Endothelial cell (in vitro differentiated cells): ENCODE data around the gene VSX1. TPM values are rescaled to one million over a fixed set of nuclear protein-coding genes. Genes with fewer than 3 reads are reported as not detected.

Experiments used
- DNase-seq: peaks from one replicate; pipeline ENCODE4 v3.0.0; 2021; ENCODE audit warnings: low spot score
- H3K27ac Mint-ChIP-seq: one replicate; pipeline ENCODE4 v1.8.0; 2021; ENCODE audit warnings: mixed read lengths, inconsistent platforms; ENCODE audit not compliant: unreplicated experiment
- H3K27me3 Mint-ChIP-seq: one replicate; pipeline ENCODE4 v1.8.0; 2021; ENCODE audit warnings: mild to moderate bottlenecking, moderate library complexity, mixed read lengths, inconsistent platforms; ENCODE audit not compliant: unreplicated experiment
- H3K36me3 Mint-ChIP-seq: one replicate; pipeline ENCODE4 v1.8.0; 2021; ENCODE audit warnings: mild to moderate bottlenecking, low read depth, mixed read lengths, inconsistent platforms; ENCODE audit not compliant: unreplicated experiment
- H3K4me1 Mint-ChIP-seq: one replicate; pipeline ENCODE4 v1.8.0; 2021; ENCODE audit warnings: mild to moderate bottlenecking, mixed read lengths, inconsistent platforms; ENCODE audit not compliant: unreplicated experiment
- H3K4me3 Mint-ChIP-seq: one replicate; pipeline ENCODE4 v1.8.0; 2021; ENCODE audit warnings: mild to moderate bottlenecking, mixed read lengths, inconsistent platforms; ENCODE audit not compliant: unreplicated experiment
- H3K9me3 Mint-ChIP-seq: one replicate; pipeline ENCODE4 v1.8.0; 2021; ENCODE audit warnings: mixed read lengths, inconsistent platforms; ENCODE audit not compliant: unreplicated experiment
- total RNA-seq: library from RNA; stranded (reverse); fragmentation: NEBNext Ultra II Directional; extraction: Animal tissue kit (Norgen Biotek cat#: 25700); gene quantifications from one replicate; pipeline ENCODE4 v1.2.1, GENCODE V29; 2021; ENCODE audit not compliant: unreplicated experiment
- TF ChIP-seq, protein P1 (sequence below): fragments of 200-600 bp; sonication (generic); IDR thresholded peaks from one replicate; pipeline ENCODE4 v1.5.0; 2021; ENCODE audit warnings: antibody characterized with exemption; ENCODE audit not compliant: unreplicated experiment

Gene VSX1
- total RNA-seq, 1 donor from 2014 or later, result not detected

DNA sequence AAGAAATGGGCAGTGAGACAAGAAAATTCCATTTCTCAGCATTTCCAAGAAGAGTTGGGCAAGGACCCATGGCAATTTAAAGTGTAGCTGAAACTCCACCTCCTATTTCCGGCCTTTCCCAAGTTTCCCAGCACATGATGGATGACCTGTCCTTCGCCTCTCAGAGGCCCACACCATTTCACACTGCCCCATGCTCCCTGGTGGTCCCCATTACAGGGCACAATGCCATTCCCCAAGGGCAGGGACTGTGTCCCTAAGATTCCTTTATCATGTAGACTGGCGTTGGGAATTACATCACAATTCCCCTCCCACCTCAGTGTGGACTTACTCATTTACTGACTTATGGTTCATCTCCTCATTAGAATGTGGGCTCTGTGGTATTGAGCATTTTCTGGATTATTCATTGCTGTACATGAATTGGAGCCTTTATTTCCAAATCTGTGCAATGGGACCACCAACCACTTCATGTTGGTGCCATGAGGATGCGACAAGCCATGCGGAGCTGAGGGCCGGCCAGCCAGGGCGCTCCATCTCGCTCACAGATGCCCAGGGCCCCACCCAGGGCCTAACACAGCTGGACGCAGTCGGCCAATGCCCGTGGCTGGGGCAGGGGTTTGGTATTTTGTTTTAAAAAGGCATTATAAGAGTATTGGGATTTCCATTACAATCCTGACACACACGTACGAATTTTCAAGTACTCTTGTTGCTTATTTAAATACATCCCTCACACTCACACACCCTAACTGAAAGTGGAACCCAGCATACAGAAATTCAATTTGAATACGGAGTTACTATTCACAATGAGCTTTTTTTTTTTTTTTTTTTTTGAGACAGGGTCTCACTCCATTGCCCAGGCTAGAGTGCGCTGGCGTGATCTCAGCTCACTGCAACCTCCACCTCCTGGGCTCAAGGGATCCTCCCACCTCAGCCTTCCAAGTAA lies 29.4 kb downstream of the VSX1 start:
- Mint-ChIP-seq H3K27ac (no peak overlapping the region), H3K27me3 (peaks cover 12% of the 10 kb centered on the region), H3K4me3 (no peak overlapping the region), H3K4me1 (peaks cover 48% of the 10 kb centered on the region), H3K36me3 (peaks cover 9% of the 10 kb centered on the region), H3K9me3 (no peaks in the 10 kb centered on the region)
- no peak for DNase-seq
- TF ChIP-seq, protein P1, sequence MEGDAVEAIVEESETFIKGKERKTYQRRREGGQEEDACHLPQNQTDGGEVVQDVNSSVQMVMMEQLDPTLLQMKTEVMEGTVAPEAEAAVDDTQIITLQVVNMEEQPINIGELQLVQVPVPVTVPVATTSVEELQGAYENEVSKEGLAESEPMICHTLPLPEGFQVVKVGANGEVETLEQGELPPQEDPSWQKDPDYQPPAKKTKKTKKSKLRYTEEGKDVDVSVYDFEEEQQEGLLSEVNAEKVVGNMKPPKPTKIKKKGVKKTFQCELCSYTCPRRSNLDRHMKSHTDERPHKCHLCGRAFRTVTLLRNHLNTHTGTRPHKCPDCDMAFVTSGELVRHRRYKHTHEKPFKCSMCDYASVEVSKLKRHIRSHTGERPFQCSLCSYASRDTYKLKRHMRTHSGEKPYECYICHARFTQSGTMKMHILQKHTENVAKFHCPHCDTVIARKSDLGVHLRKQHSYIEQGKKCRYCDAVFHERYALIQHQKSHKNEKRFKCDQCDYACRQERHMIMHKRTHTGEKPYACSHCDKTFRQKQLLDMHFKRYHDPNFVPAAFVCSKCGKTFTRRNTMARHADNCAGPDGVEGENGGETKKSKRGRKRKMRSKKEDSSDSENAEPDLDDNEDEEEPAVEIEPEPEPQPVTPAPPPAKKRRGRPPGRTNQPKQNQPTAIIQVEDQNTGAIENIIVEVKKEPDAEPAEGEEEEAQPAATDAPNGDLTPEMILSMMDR, result no peak

DNA sequence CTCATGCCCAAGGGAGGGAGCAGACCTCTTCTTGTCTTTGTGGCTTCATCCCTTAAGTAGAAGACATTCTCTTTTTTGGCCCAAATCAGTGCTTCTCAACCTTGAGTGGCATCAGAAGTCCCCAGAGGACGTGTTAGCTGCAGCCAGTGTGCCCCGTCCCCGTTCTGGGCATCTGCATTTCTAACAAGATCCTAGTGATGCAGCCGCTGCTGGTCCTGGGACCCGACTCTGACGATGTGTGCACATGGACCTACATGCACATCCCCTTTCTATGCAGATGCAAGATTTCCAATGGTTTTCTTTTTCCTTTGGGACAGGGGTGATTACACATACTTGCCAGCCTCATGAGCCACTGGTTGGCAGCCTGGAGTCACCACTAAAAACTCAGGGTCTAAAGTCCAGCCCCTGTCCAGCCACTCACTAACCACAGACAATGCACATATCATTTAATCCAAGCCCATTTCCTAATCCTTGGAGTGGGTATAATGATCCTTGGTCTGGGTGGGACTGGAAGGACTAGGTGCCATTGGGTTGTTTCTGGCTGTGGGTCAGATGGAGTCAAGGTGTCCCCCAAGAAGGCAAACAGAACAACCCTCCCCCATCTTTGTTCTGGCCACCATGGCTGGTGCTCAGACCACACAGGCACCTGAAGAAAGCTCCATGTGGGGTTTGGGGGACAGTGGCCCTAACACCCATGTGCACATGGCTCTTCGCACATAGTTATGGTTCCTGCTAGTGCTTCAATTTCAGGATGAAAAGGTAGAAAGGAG lies 30.4 kb downstream of the VSX1 start:
- Mint-ChIP-seq H3K27ac (no peak overlapping the region), H3K27me3 (peaks cover 13% of the 10 kb centered on the region), H3K9me3 (no peaks in the 10 kb centered on the region), H3K36me3 (peaks cover 9% of the 10 kb centered on the region), H3K4me1 (peaks cover 48% of the 10 kb centered on the region), H3K4me3 (no peak overlapping the region)
- TF ChIP-seq, protein P1, result no peak
- no peak for DNase-seq

DNA sequence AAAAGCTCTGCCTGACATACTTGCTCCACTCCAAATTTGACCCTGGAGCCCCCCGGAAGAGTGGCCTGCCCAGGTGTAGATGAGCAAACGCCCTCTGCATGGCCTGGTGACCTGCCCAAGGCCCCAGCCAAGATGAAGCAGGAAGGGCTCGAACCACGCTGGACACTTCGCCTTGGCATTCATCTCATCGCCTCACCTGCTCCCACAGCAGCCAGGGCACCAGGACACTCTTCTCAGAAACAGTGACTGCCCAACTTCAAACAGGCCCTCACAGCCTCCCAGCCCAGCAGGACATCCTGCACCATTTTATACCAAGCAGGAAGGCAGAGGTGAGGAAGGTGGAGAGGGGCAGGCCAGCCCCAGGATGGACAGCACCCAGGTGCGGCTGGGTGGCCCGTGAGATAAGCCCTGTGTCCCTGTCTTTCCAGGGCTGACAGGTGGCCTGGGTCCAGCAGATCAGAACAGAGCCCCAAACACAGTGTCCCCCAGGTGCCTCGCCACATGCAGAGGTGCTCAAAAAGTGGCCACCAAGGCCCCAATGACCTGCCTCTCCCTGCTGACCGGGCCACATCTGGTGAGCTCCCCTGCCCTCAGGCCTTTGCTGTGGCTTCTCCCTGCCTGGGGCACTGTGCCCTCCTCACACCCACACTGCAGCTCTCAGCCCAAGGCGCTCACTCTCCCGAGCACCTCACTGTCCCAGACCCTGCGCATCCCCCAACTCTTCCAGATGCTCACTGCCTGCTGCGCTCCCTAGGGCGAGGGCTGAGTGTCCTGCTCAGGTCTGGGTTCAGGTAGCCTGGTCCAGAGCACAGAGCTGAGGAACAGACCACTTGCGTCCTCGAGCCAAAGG lies 31.2 kb downstream of the VSX1 start:
- no peak overlapping the region for H3K4me3 Mint-ChIP-seq
- TF ChIP-seq, protein P1, result no peak
- H3K36me3 Mint-ChIP-seq, result peaks cover 4% of the 10 kb centered on the region
- no peak overlapping the region for H3K27ac Mint-ChIP-seq
- no peak for DNase-seq
- H3K4me1 Mint-ChIP-seq, result peaks cover 43% of the 10 kb centered on the region
- peaks cover 9% of the 10 kb centered on the region for H3K27me3 Mint-ChIP-seq
- no peaks in the 10 kb centered on the region for H3K9me3 Mint-ChIP-seq

DNA sequence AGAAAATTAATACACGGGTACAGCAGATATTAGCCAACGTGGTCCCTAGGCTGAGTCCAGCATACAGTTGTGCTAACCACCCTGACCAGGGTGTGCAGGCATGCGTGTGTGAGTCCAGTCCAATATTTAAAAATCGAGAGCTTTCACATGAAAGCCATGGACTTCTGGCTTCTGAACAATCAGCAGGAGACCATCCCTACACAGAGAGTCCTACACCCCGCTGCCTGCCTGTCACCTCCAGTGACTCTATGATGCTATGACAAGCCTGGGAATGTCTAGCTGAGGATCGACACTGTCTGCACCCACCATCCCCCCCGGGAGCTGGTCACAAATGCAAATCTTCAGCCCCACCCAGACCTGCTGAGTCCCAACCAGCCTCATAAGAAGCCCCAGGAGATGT lies 31.9 kb downstream of the VSX1 start:
- TF ChIP-seq, protein P1, result no peak

More for the DNA sequence above, 31.9 kb downstream of the VSX1 start:
- Mint-ChIP-seq H3K4me1 (peaks cover 43% of the 10 kb centered on the region), H3K36me3 (peaks cover 4% of the 10 kb centered on the region), H3K27ac (no peak overlapping the region), H3K27me3 (peaks cover 7% of the 10 kb centered on the region), H3K4me3 (no peak overlapping the region), H3K9me3 (no peaks in the 10 kb centered on the region)
- DNase-seq, result no peak
